ENCODE measurements around the gene XRCC1. TPM values are rescaled to one million over a fixed set of nuclear protein-coding genes. Genes with fewer than 3 reads are reported as not detected.

XRCC1 gene
- total and polyA plus RNA-seq, 2 experiments from 2014 or later: 35.3 to 49.5 TPM

DNA sequence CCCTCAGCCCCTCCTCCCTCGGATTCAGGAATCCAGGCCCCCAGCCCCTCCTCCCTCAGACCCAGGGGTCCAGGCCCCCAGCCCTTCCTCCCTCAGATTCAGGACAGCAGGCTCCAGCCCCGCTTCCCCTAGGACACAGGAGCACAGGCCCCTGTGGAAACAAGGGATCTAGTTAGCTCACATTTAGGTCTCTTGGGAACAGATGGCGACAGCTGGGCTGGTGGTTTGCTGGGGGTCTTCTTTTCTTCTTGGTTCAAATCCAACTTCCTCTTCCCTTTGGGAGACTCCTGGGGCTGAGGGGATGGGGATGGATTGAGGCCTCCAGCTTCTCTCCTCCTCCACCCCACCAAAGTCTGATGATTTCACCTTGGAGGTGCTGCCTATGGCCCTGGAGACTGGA is 22.7 kb downstream of the XRCC1 start (continued):
- TF ChIP-seq, protein P1, sequence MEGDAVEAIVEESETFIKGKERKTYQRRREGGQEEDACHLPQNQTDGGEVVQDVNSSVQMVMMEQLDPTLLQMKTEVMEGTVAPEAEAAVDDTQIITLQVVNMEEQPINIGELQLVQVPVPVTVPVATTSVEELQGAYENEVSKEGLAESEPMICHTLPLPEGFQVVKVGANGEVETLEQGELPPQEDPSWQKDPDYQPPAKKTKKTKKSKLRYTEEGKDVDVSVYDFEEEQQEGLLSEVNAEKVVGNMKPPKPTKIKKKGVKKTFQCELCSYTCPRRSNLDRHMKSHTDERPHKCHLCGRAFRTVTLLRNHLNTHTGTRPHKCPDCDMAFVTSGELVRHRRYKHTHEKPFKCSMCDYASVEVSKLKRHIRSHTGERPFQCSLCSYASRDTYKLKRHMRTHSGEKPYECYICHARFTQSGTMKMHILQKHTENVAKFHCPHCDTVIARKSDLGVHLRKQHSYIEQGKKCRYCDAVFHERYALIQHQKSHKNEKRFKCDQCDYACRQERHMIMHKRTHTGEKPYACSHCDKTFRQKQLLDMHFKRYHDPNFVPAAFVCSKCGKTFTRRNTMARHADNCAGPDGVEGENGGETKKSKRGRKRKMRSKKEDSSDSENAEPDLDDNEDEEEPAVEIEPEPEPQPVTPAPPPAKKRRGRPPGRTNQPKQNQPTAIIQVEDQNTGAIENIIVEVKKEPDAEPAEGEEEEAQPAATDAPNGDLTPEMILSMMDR (conservative IDR thresholded peaks at IDR 0.05; ENCODE audit: low read depth in 2 of 2): no peak
- TF ChIP-seq ZNF331 (CRISPR knock-in tag; IDR thresholded peaks at IDR 0.05; ENCODE audit: low read depth) (no peak), STAT1 (IDR thresholded peaks at IDR 0.05; ENCODE audit: unreplicated experiment) (no peak), CREB1 (CRISPR knock-in tag; IDR thresholded peaks at IDR 0.05; ENCODE audit: low read depth) (no peak), NANOG (IDR thresholded peaks at IDR 0.05; ENCODE audit: borderline replicate concordance) (no peak)
- TF ChIP-seq, protein P2, sequence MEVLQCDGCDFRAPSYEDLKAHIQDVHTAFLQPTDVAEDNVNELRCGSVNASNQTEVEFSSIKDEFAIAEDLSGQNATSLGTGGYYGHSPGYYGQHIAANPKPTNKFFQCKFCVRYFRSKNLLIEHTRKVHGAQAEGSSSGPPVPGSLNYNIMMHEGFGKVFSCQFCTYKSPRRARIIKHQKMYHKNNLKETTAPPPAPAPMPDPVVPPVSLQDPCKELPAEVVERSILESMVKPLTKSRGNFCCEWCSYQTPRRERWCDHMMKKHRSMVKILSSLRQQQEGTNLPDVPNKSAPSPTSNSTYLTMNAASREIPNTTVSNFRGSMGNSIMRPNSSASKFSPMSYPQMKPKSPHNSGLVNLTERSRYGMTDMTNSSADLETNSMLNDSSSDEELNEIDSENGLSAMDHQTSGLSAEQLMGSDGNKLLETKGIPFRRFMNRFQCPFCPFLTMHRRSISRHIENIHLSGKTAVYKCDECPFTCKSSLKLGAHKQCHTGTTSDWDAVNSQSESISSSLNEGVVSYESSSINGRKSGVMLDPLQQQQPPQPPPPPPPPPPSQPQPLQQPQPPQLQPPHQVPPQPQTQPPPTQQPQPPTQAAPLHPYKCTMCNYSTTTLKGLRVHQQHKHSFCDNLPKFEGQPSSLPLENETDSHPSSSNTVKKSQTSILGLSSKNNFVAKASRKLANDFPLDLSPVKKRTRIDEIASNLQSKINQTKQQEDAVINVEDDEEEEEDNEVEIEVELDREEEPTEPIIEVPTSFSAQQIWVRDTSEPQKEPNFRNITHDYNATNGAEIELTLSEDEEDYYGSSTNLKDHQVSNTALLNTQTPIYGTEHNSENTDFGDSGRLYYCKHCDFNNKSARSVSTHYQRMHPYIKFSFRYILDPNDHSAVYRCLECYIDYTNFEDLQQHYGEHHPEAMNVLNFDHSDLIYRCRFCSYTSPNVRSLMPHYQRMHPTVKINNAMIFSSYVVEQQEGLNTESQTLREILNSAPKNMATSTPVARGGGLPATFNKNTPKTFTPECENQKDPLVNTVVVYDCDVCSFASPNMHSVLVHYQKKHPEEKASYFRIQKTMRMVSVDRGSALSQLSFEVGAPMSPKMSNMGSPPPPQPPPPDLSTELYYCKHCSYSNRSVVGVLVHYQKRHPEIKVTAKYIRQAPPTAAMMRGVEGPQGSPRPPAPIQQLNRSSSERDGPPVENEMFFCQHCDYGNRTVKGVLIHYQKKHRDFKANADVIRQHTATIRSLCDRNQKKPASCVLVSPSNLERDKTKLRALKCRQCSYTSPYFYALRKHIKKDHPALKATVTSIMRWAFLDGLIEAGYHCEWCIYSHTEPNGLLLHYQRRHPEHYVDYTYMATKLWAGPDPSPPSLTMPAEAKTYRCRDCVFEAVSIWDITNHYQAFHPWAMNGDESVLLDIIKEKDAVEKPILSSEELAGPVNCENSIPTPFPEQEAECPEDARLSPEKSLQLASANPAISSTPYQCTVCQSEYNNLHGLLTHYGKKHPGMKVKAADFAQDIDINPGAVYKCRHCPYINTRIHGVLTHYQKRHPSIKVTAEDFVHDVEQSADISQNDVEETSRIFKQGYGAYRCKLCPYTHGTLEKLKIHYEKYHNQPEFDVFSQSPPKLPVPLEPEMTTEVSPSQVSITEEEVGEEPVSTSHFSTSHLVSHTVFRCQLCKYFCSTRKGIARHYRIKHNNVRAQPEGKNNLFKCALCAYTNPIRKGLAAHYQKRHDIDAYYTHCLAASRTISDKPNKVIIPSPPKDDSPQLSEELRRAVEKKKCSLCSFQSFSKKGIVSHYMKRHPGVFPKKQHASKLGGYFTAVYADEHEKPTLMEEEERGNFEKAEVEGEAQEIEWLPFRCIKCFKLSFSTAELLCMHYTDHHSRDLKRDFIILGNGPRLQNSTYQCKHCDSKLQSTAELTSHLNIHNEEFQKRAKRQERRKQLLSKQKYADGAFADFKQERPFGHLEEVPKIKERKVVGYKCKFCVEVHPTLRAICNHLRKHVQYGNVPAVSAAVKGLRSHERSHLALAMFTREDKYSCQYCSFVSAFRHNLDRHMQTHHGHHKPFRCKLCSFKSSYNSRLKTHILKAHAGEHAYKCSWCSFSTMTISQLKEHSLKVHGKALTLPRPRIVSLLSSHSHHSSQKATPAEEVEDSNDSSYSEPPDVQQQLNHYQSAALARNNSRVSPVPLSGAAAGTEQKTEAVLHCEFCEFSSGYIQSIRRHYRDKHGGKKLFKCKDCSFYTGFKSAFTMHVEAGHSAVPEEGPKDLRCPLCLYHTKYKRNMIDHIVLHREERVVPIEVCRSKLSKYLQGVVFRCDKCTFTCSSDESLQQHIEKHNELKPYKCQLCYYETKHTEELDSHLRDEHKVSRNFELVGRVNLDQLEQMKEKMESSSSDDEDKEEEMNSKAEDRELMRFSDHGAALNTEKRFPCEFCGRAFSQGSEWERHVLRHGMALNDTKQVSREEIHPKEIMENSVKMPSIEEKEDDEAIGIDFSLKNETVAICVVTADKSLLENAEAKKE (CRISPR knock-in tag; IDR thresholded peaks at IDR 0.05): no peak

DNA sequence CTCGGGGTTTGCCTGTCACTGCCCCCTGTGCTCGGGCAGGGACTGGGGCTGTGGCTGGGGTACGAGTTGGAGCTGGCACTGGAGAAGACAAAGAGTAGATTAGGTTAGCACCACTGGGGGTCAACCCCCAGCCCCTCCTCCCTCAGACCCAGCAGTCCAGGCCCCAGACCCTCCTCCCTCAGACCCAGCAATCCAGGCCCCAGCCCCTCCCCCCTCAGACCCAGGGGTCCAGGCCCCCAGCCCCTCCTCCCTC is 23.2 kb downstream of the XRCC1 start:
- H3K27ac ChIP-seq (ENCODE audit: low read depth): no peak overlapping the region
- H3K9me2 ChIP-seq (ENCODE audit: insufficient read depth): no peaks in the 10 kb centered on the region
- Mint-ChIP-seq H3K4me3 (no peak overlapping the region), H3K9me3 (no peaks in the 10 kb centered on the region), H3K27ac (no peak overlapping the region), H3K27me3 (ENCODE audit: insufficient read depth, low read depth, poor library complexity) (peaks cover 4% of the 10 kb centered on the region), H3K4me1 (peaks cover 9% of the 10 kb centered on the region), H3K36me3 (ENCODE audit: low read depth) (peaks cover 54% of the 10 kb centered on the region)
- H3K4me2 ChIP-seq: no peak overlapping the region
- H3F3A ChIP-seq (replicated peaks; ENCODE audit: low read depth): no peaks in the 10 kb centered on the region
- TF ChIP-seq, protein P1 (conservative IDR thresholded peaks at IDR 0.05; ENCODE audit: low read depth in 2 of 2): no peak
- TF ChIP-seq CREB1 (CRISPR knock-in tag; IDR thresholded peaks at IDR 0.05; ENCODE audit: low read depth) (no peak), ZNF114 (CRISPR knock-in tag; IDR thresholded peaks at IDR 0.05) (no peak), POLR2AphosphoS5 (IDR thresholded peaks at IDR 0.05; ENCODE audit: low read depth) (no peak)
- no peak for DNase-seq (ENCODE audit: low spot score)
- no peaks in the 10 kb centered on the region; the same call in 1 of the 2 replicates for H3K36me3 ChIP-seq (ENCODE audit: insufficient read depth)
- H3K4me3 ChIP-seq: no peak overlapping the region
- no peak overlapping the region for H2AFZ ChIP-seq
- H3K27me3 ChIP-seq (ENCODE audit: insufficient read depth): no peaks in the 10 kb centered on the region
- no peaks in the 10 kb centered on the region for H4K20me1 ChIP-seq (replicated peaks; ENCODE audit: insufficient read depth)
- ATAC-seq: no peak
- no peaks in the 10 kb centered on the region for H3K79me2 ChIP-seq (replicated peaks; ENCODE audit: insufficient read depth)
- H3K4me1 ChIP-seq (ENCODE audit: insufficient read depth): peaks cover 4% of the 10 kb centered on the region; the same call in 1 of the 2 replicates
